Nucleus accumbens (tissue), 56 donors: ENCODE results near the gene KCNQ1.
A peak's percentile ranks its signal among the peaks of the same experiment; 100 is the strongest.

Source experiments
- DNase-seq, 56 donors: peaks; one replicate each; lab custom pipeline; 2025; lab: John Stamatoyannopoulos, UW

Gene KCNQ1

DNA sequence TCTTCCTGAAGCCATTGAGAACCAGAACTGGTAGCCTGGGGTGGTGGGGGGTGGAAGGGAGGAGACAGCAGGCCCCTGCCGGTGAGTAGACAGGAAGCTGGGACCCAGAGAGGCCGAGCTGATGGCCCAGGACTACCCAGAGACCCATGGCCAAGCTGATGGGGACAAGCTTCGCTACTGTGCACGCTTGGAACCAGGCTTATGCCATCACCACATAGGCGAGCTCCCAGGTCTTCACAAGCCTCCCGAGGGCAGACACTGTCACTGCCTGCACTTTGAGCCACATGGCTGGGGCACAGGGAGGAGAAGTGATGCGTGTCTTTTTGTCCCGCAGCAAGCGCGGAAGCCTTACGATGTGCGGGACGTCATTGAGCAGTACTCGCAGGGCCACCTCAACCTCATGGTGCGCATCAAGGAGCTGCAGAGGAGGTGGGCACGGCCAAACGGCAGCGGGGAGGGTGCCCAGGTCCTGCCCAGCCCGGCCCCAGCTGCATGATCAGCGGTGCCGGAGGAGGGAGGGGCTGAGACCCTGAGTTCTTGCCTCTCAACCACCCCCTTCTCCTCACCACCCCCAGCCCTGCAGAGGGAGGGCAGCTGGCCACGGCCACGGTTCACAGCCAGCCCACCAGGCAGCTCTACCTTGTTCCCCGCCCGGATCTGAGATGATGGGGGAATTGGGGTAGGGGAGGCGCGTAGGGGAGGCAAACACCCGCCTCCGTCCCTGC, 331.0 kb downstream of the KCNQ1 start:
- DNase-seq: no peak

DNA sequence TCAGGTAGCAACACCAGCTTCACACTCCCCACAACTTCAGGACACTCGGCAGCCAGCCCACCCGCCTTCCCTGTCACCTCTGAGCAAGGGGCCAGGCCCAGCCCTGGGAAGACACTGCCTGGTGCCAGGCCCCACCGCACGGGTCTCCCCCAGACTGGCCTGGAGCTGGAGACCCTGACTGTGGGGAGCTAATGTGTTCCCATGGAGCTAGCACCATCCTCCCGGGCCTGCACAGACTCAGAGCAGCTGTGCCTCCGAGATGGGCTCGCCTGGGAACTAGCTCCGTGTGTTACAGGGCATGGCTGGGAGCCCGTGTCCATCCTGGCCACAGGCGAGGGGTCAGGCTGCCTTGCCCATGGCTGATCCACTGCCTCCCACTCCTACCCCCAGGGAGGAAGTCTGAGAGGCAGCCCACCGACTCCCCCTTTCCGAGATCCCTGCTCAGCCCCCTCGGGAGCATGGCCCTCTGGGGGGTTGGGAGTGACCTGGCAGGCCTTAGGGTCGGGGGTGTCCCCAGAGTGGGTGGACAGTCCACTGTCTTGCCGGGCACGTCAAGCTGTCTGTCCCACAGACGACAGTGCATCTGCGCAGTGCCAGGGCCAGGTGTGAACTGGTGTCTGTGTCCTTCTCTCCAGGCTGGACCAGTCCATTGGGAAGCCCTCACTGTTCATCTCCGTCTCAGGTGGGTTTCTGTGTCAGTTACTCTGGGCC, 331.7 kb downstream of the KCNQ1 start:
- no peak for DNase-seq

DNA sequence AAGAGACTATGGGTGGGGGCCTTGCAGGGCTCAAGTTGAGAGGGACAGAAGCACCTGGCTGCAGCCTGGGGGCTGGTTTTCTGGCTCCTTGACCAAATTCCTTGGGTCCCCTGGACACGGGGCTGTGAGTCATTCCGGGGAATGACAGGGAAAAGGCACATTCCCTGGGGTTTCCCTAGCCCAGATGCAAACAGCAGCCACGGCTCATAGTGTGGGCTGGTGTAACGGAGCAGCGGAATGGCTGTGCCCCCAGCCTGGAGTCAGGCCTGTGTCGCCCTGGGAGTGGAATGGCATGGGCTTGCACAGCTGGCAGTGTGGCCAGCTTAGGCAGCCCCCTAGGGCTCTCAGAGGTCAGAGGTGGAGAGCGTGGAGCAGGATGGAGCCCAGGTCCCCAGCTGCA, 332.6 kb downstream of the KCNQ1 start:
- DNase-seq: no peak

DNA sequence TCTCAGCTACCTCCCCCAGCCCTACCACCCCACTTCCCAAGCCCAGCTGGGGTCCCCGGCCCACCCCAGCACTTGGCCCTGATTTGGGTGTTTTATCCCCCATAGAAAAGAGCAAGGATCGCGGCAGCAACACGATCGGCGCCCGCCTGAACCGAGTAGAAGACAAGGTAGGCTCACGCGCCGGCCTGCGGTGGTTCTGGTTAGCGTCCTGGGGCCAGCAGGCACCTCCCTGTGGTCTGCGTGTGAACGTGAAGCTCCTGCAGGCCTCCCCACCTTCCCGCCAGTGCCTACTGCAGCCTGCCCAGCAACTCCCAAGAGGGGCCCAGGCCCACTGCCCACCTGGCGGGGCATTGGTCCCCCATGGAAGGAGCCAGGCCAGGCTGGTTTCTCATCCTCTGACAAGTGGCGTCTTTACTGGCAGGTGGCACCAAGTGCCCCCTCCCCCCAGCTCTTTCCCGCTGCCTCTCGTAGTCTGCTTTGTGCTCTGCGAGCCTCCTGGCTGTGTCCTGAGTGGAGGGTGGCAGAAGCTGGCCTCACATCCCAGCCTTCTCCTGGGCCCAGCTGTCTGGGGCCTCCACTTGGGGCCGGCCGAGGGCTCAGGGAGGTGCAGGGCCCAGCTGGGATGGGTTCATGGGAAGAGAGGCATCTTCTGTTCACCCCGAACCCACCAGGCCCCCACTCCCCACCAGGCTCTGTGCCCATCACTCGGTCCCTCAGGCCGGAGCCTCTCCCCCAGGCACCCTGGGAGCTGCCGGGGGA, 333.2 kb downstream of the KCNQ1 start:
- no peak for DNase-seq

DNA sequence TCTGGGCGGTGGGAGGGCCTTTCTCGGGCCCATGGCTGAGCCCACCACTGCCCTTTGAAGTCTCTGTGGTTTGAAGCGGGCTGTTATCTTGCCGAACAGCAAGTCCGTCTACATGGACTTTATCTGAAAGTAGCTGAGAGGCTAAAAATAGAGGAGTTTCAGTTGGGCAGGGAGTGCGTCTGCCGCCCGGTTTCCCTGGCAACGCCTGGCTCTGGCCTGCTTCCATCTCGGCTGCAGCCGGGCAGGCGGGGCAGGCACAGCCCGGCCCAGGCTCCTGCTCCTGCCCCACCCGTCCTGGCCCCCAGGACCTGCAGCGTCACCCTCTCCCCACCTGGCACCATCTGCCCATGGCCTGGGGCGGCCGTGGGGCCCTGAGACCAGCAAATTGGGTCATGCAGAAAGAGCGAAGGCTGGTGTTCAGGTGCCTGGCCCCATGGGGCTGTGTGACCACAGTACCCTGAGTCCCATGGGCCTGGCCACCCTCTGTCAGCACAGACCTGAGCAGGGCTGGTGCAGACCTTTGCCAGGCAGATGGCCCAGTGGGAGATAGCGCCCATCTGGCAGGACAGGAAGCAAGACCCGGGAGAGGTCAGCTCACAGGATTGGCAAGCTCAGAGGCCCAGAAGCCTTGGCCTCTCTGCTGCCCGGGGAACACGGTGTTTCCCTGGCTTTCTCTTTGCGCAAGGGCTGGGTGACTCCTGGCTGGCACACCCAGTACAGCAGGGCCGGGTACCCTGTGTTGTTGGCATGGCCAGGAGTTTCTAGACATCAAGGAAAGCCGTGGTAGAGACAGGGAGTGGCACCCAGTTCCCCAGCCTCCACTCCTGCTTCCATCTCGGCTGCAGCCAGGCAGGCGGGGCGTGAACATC, 334.1 kb downstream of the KCNQ1 start:
- peak in 49 of 56 donors; percentile 26 to 87 (median 63) for DNase-seq

DNA sequence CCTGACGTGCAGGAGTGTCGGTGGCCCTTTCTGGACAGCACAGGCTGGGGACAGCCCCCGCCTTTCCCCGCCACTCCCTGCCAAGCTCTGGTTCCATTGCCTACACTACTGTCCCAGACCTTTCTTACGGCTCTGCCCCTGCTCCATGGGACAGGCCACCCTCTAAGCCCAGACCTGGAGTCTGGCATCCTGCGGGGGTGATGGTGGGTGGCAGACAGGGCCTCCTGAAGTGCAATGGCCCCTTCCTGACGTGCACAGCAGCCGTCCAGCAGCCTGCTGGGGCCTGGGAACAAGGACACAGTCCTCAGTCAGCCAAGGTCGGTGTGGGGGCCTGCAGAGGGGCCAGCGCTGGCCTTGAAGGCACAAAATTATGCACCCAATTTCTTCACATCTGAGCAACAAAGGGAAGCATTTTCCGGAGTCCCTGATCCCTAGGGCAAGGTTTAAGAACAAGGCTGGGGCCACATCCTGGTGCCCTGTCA, 334.7 kb downstream of the KCNQ1 start:
- DNase-seq: no peak

DNA sequence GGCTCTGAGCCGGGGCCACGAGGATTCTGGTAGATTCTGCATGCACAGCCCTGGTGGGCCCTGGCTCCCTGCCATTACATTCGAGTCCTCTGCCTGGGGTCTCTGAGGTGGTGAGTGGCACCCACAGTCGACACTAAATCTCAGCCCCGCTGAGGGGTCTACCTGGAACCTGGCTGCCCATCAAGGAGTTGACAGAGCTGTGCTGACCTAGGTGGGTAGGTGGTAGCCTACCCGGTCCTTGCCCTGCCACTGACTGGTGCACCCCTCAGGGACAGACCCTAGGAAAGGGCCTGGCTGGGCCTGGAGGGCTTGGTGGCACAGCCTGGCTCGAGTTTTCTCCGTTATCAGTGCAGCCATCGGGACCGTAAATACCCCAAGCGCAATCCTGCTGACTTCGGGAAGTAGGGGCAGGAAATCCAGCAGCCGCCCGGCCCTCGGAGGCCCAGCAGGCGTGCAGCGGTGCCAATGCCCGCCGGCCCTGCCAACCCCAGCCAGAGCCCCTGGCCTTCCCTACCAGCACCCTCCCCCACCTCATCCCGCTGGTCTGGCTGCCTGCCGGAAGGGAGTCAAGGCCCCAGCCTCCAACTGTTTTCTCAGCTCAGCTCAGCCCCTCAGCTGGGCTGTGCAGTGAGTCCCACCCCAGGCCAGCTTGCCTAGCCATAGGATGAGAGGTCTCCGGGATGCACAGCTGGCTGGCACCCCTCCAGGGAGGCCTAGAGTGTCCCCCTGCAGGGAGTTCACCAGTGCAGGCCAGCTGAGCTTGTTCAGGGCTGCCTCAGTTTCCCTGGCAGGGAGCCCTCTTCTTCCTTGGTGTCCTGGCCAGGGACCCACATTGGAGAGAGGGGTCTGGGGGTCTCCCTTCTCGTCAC, 335.4 kb downstream of the KCNQ1 start:
- DNase-seq: no peak

DNA sequence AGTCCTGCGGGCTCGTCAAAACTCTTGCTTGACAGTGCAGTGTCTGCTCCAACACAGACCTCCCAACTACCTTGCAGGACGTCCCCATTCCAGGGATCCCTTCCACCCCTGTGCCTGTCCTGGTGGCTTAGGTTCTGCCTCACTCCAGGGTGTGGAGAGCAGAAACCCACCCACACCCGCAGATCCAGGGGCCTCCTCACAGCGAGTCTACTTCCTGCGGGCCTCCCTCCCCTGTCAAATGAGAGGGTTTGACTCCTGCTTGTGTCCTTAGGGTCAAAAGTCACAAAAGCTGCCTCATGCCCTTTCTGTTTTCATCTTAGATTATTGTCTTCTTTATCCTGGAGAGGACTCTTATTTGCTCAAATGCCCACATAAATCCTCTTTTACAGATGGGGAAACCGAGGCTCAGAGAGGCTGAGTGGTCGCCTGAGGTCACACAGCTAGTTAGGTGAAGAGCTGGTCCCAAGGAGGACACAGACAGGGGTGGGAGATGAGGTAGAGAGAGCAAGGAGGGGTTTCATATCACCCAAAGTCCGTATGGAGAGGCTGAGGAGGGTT, 336.1 kb downstream of the KCNQ1 start:
- no peak for DNase-seq

DNA sequence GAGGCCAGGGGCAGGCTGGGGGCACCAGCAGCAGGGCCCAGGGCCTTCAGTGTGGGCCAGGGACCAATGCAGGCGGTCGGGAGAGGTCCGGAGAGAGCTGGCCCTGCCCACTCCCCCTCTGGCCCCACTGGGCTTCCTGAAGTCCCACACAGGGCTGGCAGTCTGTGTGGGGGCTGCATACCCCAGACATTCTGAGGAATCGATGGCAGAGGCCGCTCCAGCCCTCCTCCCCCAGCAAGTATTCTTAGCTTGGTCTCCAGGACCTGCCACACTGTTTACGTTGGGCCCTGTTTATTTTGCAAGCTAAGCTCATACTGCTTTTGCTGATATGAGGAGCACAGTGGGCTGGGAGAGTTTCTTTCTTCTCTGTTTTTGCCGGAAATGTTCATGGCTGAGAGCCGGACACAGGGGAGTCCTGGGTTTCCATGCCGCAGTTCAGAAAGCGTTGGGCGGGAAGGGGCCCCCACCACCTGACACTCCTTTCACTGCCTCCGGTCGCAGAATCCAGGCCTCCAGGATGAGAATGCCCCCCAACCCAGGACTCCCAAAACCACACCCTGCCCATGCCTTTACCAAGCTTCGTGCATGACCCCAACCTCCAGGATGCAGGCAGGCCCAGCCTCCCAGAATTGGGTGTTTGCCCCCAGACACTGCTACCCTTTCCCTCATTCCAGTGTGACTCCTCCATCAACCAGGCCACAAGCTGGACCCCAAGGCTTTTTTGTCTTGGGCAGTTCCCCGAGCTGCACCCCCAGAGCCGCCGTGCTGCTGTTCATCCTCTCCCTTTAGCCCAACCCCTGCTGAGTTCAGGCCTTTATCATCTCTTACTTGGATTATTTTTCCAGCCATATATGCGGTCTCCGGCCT, 336.8 kb downstream of the KCNQ1 start:
- no peak for DNase-seq

DNA sequence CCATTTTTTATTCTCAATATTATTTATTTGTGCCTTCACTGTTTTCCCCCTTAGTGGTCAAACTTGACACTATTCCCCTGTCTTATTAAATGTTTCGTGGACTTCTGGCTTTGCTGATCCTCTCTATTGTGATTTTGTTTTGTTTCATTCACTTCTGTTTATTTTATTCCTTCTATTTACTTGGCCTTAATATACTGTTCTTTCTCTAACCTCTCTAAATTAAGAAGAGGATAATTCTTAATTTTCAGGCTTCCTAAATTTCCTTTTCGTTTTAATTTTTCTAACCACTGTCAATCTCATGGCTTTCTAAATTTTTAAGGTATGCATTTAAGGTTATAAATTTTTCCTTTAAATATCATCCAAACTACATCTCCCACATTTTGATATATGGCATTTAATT, 338.0 kb downstream of the KCNQ1 start:
- no peak for DNase-seq

- no peak for DNase-seq
These were observed 338.8 kb downstream of the KCNQ1 start for GRCh38 chr11:2783536-2784082.

GRCh38 chr11:2787816-2788167, 343.0 kb downstream of the KCNQ1 start:
- no peak for DNase-seq

GRCh38 chr11:2788168-2789071, 343.6 kb downstream of the KCNQ1 start:
- DNase-seq: no peak

GRCh38 chr11:2789331-2789730, 344.5 kb downstream of the KCNQ1 start:
- no peak for DNase-seq

DNA sequence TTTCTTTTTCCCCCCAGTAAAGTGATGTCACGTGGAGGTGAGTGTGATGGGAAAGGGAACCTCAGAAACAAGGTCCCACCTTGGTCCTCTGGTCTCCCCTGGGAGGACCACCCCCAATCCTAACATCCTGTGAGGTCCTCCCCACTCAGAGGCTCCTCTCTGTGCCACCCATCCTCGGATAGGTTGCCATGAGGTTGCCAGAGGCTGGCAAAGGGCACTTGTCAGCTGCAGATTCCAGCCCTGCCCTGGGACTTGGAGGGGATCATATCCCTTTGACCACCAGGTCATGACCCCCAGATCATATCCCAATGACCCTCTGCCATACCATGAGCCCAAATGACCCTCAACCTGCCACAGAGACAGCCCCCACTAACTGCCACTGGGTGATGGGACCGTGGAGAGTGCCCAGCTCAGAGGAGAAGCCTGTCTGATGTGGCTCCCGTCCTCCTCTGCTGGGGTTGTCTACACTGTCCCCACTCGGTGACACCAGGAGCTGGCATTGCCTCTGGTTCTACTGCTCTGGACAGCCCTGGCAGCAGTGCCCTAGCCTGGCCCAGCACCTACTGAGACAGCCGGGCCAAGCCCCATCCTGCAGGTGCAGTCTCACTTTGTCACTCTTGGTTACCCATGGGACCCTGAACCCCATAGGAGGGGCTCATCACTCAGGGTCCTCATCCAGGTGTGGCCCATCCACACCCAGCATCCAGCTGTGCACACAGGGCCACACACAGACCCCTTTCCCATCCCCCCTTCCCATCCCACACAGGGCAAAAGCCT, 345.2 kb downstream of the KCNQ1 start:
- DNase-seq: no peak

DNA sequence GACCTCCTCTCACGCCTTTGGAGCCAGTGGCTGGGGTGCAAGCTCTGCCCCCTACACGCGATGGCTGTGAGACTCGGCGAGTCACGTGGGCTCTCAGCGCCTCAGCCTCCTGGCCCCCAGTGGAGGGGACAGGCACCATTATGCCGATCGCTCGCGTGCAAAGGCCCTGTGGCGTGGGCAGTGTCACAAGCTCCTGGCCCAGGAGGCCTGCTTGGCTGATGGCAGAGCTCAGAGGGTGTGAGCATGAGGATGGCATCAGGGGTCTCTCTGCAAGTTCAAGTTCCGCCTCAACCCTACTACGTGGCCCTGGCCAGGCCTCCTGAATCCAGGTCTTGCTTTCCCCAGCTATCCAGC, 345.7 kb downstream of the KCNQ1 start:
- no peak for DNase-seq
